GM19395 (cell line): ENCODE results near the gene CLCN6.

Source experiments
- ATAC-seq: cut with Tn5 transposase; IDR thresholded peaks from one replicate; pipeline ENCODE4 v1.9.1; 2021; ENCODE audit warnings: mild to moderate bottlenecking, moderate library complexity; ENCODE audit not compliant: unreplicated experiment

Gene CLCN6

GRCh38 chr1:11847667-11848372, 41.8 kb downstream of the CLCN6 start, which contains the start of gene NPPA:
Gene NPPA, minus strand, starts transcription at chr1:11847783. Its CDS starts 99 bp downstream, at chr1:11847684.
- ATAC-seq, result no peak

GRCh38 chr1:11848373-11848700, 42.3 kb downstream of the CLCN6 start:
- no peak for ATAC-seq

GRCh38 chr1:11850156-11850555, 44.2 kb downstream of the CLCN6 start:
- ATAC-seq, result no peak

GRCh38 chr1:11851180-11851579, 45.2 kb downstream of the CLCN6 start:
- no peak for ATAC-seq

GRCh38 chr1:11854519-11854918, 48.5 kb downstream of the CLCN6 start:
- no peak for ATAC-seq

- ATAC-seq, result no peak
These were observed 49.4 kb downstream of the CLCN6 start for GRCh38 chr1:11855430-11855829.

GRCh38 chr1:11856698-11857097, 50.7 kb downstream of the CLCN6 start:
- ATAC-seq, result no peak

GRCh38 chr1:11857164-11857851, 51.3 kb downstream of the CLCN6 start:
- no peak for ATAC-seq

GRCh38 chr1:11858158-11858557, 52.2 kb downstream of the CLCN6 start:
- no peak for ATAC-seq

- ATAC-seq, result no peak
These were observed 52.6 kb downstream of the CLCN6 start, which contains the start of gene NPPB for GRCh38 chr1:11858613-11858967. Gene NPPB, minus strand, starts transcription at chr1:11858945. Its CDS starts 112 bp downstream, at chr1:11858833.

GRCh38 chr1:11858968-11859871, 53.2 kb downstream of the CLCN6 start:
- no peak for ATAC-seq

GRCh38 chr1:11860083-11860482, 54.1 kb downstream of the CLCN6 start:
- ATAC-seq, result no peak

GRCh38 chr1:11860587-11860986, 54.6 kb downstream of the CLCN6 start:
- no peak for ATAC-seq

GRCh38 chr1:11862890-11863289, 56.9 kb downstream of the CLCN6 start:
- ATAC-seq, result no peak

GRCh38 chr1:11868331-11868980, 62.5 kb downstream of the CLCN6 start:
- ATAC-seq, result no peak

GRCh38 chr1:11869104-11869503, 63.1 kb downstream of the CLCN6 start:
- ATAC-seq, result no peak

GRCh38 chr1:11869650-11870207, 63.7 kb downstream of the CLCN6 start:
- ATAC-seq, result no peak

GRCh38 chr1:11872545-11872944, 66.6 kb downstream of the CLCN6 start:
- no peak for ATAC-seq

GRCh38 chr1:11873395-11874257, 67.6 kb downstream of the CLCN6 start:
- no peak for ATAC-seq

GRCh38 chr1:11874258-11874562, 68.2 kb downstream of the CLCN6 start:
- ATAC-seq, result no peak
